ENCODE measurements around the gene CELSR1.
A peak's percentile ranks its signal among the peaks of the same experiment; 100 is the strongest.

The CELSR1 gene

DNA sequence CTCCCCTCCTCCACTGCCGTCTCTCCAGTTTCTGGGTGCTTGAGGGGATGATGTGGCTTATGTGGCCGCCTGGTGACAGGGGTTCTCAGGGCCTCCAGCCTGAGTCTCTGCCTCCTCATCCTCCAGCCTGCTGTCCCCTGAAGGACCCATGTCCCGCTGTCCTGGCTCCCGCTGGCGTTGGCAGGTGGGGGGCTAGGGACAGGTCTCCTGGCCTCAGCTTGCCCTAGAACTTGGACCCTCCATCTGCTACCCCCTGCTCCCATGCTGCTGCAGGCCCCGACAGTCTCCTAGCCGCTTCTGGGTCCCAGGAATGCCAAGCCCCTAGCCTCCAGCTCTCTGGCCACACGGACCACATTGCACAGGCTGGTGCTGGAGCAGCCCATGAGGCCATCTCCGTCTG, 13.9 kb upstream of the CELSR1 start:
- DNase-seq (ENCODE audit: low read depth) = no peak

DNA sequence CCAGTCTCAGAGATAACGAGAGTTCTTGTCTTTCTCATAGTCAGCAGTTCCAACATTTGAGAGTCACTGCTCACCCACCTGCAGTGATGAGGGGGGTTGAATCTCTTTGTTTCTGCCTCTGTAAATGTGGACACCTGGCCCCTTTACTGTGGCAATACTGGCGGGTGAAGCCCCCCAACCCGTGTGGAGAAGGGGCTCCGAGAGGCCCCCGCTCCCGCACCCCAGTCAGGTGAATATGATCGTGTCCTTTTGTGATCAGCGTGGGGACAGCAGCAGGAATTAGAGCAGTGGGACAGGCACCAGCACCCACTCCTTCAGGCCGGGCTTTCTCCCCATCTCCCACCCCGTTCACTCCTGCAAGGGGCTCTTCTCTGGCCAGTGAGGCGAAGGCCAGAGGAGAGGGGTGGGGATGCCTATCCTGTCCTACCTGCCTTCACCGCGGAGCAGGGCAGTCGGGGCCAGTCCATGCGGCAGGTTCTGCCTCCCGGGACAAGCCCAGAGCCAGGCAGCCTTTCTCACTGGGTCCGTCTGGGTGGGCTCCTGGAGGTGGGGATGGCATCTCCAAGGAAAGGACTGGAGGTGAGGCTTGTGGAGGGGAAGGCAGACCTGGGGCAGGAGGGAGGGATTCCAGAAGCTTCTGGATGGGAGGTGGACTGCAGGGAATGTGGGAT, 12.7 kb upstream of the CELSR1 start:
- no peak for DNase-seq (ENCODE audit: low read depth)

- DNase-seq (ENCODE audit: low read depth) = no peak
Measured at GRCh38 chr22:46549563-46549840, 12.1 kb upstream of the CELSR1 start.

DNA sequence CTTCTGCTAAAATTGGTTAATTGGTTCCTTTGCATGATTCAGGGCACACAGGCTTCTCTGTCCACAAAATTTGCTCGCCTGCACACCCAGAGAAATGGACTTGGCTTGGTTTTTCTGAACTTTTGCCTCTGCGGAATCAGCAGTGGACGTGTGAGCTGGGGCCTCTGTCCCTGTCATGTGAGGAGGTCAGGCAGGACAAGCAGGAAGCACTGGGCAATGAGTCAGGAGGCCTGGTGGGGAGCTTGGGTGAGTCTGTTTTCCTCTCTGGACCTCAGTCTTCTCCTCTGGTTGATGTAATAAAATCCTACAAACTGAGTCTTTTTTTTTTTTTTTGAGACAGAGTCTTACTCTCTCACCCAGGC, 10.4 kb upstream of the CELSR1 start:
- DNase-seq (ENCODE audit: low read depth) = peak; percentile 83

GRCh38 chr22:46547179-46547882, 9.9 kb upstream of the CELSR1 start:
- DNase-seq (ENCODE audit: low read depth) = peak; percentile 55

GRCh38 chr22:46546466-46547178, 9.2 kb upstream of the CELSR1 start:
- no peak for DNase-seq (ENCODE audit: low read depth)

GRCh38 chr22:46545086-46545792, 7.8 kb upstream of the CELSR1 start:
- DNase-seq (ENCODE audit: low read depth) = no peak

DNA sequence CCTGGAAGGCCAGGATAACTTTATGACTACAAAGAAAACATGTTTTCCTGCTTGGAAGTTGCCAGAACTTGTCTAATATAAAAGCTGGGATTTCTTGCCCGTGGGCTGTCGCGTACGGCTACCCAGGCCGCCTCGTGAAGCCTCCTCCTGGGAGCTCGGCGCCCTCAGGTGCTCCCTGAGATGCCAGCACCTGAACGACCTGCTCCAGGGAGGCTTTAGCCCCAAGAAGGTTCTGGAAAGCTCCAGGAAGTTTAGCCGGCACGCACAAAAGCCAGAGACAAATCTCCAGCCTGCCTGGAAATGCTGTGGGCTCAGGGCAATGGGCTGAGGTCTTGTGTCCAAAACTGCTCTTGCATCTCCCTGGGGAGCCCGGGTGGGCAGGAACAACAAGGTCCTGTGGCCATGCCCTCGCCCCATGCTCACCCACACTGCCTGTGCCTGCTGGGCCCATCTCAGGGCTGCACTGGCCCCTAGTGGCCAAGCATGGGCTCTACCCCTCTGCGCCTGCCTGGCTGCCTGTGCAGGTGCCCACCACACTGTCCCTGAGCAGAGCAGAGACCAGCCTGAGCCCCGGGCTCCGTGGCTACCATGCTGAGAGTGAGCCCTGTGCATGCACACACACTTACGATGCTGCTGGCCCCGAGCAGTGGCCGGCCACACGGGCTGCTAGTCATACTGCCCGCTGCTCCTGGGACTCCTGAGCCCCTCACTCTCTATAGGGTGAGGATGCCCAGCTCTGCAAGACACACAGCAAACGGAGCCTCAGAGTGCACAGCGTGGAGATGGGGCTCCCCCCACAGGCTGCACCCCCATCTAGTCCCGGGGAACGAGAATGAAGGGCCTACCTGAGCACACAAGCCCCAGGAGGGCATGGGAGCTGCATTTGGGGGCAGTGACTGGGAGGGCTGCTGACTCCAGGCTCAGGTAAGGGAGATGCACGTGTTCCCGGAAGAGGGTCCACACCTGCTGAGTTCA, 4.9 kb upstream of the CELSR1 start:
- no peak for DNase-seq (ENCODE audit: low read depth)

DNA sequence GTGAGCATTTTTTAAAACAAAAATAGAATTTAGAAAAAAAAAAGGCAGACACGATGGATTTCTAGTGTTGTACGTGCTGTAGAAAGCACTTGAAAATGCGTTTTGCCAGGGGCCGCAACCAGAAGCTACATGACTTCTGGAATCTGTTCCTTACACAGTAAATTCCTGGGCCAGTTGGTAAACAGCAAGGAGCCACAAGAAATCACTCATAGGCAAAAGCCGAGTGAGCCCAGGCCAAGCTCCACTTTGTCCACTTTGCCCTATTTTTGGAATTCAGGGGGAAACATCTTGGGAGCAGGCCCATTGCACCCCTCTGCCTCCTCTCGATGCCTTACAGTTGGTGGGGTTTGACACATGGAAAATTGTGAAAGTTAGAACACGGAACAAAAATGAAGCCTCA, 4.1 kb upstream of the CELSR1 start:
- no peak for DNase-seq (ENCODE audit: low read depth)

DNA sequence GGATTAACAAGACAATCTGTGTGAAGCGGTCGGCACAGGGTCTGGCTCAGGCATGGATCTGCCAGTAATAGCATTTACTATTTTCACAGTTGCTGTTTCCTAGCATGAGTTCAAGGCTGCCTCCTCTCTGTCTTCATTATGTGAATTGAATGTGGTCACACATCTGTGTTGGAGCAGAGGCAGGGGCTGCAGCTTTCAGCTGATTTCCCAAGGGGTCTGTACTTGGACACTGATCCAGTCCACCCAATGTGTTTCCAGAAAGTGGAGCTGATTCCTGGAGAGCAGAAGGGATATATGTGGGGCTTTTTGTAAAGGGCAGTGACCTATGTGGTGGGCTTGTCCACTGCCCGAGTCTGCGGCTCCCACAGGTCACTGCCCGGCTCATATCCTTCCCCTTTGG, 3.5 kb upstream of the CELSR1 start:
- no peak for DNase-seq (ENCODE audit: low read depth)

DNA sequence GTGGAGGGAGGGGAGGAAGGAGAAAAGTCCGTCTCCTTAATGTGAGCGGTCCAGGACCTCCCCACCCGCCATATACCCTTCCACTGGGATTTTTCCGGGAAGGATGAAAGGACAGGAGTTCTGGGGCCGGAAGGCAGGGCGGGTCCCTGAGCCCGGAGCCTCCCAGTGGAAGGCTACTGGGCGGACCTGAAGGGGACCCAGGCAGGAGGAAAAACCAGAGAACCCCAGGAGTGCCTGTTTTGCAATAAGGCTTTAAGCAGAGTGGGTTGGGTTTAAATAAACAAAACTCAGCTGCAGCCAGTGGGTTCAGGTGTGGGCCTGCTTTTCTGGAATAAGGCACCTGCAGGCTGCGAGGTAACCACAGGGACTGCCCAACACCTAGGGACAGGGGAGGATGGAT, 1.7 kb upstream of the CELSR1 start:
- DNase-seq (ENCODE audit: low read depth) = no peak

- no peak for DNase-seq (ENCODE audit: low read depth)
Measured at GRCh38 chr22:46538814-46539160, 1.4 kb upstream of the CELSR1 start.

GRCh38 chr22:46537946-46538813, 760 bp upstream of the CELSR1 start:
- DNase-seq (ENCODE audit: low read depth) = no peak

- no peak for DNase-seq (ENCODE audit: low read depth)
Measured at GRCh38 chr22:46536537-46537224, 739 bp downstream of the CELSR1 start.

GRCh38 chr22:46535876-46536536, 1.4 kb downstream of the CELSR1 start:
- DNase-seq (ENCODE audit: low read depth) = no peak

DNA sequence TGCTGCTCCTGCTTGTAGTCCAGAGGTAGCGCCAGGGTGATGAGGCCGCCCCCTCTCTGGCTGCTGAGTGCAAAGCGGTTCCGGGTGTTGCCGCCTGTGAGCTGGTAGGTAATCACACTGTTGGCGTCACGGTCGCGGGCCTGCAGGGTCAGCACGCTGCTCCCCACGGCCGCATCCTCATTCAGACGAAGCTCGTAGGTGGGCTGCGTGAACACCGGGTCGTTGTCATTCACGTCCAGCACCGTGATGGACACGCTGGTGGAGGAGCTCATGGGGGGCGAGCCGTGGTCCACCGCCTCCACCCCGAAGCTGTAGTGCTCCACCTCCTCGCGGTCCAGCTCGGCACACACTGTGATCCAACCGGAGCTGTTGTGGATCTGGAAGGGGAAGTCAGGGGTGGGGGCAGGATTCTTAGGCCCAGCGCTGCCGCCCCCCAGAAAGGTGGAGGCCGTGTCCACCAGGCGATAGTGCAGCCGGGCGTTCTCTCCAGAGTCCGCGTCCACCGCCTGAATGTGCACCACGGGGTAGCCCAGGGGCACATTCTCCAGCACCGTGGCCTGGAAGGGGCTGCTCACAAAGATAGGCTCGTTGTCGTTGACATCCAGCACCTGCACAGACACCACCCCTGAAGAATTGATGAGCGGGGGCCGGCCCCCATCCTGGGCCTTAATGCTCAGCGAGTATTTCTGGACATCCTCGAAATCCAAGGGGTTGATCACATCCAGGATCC, 2.4 kb downstream of the CELSR1 start:
- DNase-seq (ENCODE audit: low read depth) = no peak

DNA sequence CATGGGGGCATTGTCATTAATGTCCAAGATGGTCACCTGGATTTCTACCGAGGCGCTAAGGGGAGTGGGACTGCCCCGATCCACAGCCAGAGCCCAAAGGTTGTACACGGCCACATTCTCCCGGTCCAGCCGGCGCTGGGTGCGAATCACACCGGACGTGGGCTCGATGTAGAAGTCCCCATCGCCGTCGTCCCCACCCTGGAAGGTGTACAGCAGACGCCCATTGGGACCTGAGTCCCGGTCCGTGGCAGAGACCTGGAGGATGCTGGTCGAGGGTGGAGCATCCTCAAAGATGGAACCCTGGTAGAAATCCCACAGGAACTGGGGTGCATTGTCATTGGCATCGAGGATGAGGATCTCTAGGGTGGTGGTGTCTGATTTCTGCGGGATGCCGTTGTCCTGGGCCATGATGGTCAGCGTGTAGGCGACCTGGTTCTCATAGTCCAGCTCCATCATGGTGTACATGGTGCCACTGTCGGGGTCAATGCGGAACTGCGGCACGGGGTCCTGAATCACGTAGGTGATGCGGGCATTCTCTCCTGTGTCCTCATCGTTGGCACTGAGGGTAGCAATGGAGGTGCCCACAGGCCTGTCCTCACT, 3.1 kb downstream of the CELSR1 start:
- no peak for DNase-seq (ENCODE audit: low read depth)

DNA sequence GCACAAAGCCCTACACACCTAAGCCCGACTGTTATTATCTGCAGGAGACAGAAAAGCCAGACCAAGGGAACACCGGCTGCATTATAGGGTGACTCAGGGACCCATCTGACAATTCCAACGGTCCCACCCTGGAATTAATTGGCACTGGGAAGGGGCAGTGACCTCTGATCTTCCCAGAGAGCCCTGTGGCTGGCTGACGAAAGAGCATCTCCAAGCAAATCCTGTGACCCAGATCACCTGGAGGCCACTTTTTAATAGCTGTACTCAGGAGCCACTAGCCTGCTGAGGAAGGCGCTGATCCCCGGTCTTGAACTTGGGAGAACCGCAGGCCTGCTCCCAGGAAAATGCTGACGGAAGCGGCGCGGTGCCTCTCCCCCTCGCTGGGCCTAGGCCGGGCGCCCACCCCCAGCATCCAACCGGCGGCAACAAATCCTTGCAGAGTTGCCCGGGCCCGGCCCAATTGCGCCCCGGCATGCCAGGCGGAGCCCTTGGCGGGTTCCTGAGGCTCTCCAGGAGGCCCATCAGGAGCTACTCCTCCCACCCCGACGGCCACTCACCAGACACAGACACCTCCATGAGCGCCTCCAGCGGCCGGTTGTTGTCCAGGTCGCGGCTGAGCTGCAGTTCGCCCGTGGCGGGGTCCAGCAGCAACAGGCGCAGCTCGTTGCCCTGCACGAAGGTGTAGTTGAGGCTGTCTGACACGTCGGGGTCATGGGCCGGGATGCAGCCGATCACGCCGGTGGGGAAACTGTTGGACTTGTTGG, 4.2 kb downstream of the CELSR1 start:
- no peak for DNase-seq (ENCODE audit: low read depth)
